HL-60 (cell line): ENCODE data around the gene FARSB.

Experiments used
- CTCF ChIP-seq: IDR thresholded peaks from one replicate; pipeline ENCODE4 v1.5.1; 2011; ENCODE audit warnings: low read length, control low read depth, inconsistent platforms; ENCODE audit not compliant: insufficient read depth
- GABPA ChIP-seq: IDR thresholded peaks from 2 replicates; pipeline ENCODE4 v1.6.1; 2012; ENCODE audit warnings: low read depth
- POLR2AphosphoS5 ChIP-seq: IDR thresholded peaks from 2 replicates; pipeline ENCODE4 v1.6.1; 2012; ENCODE audit warnings: low read depth
- REST ChIP-seq: IDR thresholded peaks from 2 replicates; pipeline ENCODE4 v1.6.1; 2012; ENCODE audit warnings: low read depth; ENCODE audit not compliant: insufficient replicate concordance
- SPI1 ChIP-seq: IDR thresholded peaks from 2 replicates; pipeline ENCODE4 v1.6.1; 2012; ENCODE audit warnings: low read depth, mild to moderate bottlenecking, borderline replicate concordance

- TF ChIP-seq CTCF (peak; percentile 56), GABPA (no peak), POLR2AphosphoS5 (no peak), REST (no peak), SPI1 (no peak)
Observed at GRCh38 chr2:222613715-222614331, 42.1 kb downstream of the FARSB start.
